ENCODE data around the gene VILL.
A peak's percentile ranks its signal among the peaks of the same experiment; 100 is the strongest.

DNA sequence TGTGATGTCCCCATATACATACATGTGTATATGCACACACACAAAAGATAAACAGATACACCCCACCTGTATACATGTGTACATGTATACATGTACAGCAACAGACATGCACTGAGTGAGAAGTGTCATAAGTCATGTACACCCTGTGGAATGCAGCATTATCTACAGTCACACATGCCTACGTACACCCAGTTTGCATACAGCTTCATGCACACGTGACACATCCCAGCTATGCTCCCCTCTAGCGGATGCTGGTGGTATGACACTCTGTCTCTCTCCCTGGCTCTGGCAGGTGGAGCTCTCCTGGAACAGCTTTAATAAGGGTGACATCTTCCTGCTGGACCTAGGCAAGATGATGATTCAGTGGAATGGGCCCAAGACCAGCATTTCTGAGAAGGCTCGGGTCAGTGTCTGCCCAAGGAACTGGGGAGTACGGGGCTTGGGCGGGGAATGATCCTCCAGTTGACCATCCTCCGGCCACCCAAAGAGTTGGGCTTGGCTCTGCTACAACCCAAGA is 6.3 kb downstream of the VILL start:
- TF ChIP-seq ZNF24 (IDR thresholded peaks at IDR 0.05) (no peak), MTA3 (IDR thresholded peaks at IDR 0.05; ENCODE audit: borderline replicate concordance, low read length) (no peak), RFX5 (IDR thresholded peaks at IDR 0.05; ENCODE audit: low read depth, low read length) (peak; percentile 45; the same call in 1 of the 2 replicates)
- TF ChIP-seq, protein P1, sequence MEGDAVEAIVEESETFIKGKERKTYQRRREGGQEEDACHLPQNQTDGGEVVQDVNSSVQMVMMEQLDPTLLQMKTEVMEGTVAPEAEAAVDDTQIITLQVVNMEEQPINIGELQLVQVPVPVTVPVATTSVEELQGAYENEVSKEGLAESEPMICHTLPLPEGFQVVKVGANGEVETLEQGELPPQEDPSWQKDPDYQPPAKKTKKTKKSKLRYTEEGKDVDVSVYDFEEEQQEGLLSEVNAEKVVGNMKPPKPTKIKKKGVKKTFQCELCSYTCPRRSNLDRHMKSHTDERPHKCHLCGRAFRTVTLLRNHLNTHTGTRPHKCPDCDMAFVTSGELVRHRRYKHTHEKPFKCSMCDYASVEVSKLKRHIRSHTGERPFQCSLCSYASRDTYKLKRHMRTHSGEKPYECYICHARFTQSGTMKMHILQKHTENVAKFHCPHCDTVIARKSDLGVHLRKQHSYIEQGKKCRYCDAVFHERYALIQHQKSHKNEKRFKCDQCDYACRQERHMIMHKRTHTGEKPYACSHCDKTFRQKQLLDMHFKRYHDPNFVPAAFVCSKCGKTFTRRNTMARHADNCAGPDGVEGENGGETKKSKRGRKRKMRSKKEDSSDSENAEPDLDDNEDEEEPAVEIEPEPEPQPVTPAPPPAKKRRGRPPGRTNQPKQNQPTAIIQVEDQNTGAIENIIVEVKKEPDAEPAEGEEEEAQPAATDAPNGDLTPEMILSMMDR (IDR thresholded peaks at IDR 0.05 in 2 of 3, conservative IDR thresholded peaks at IDR 0.05 in 1 of 3; ENCODE audit: control insufficient read depth in 2 of 3, extremely low read depth in 1 of 3, insufficient read depth in 1 of 3, low read depth in 3 of 3, low read length in 3 of 3), result peak; percentile 93 to 99 (median 97)
